Peyer's patch (tissue), 4 donors: ENCODE measurements around the gene HEATR3.

Experiments used
- CTCF ChIP-seq, 6 experiments: fragments of 450-650 bp in 4 of 6; fragments of 200-600 bp in 2 of 6; sonication (generic) in 1 of 6; IDR thresholded peaks; one replicate each; pipeline ENCODE4 v1.5.1; 2017 to 2019; ENCODE audit warnings: antibody characterized with exemption in 6 of 6, mild to moderate bottlenecking in 3 of 6, moderate library complexity in 1 of 6
- POLR2A ChIP-seq, 2 donors: fragments of 450-650 bp; IDR thresholded peaks; one replicate each; pipeline ENCODE4 v1.5.1; 2017; ENCODE audit warnings: antibody characterized with exemption in 2 of 2, mild to moderate bottlenecking in 2 of 2, moderate library complexity in 2 of 2

DNA sequence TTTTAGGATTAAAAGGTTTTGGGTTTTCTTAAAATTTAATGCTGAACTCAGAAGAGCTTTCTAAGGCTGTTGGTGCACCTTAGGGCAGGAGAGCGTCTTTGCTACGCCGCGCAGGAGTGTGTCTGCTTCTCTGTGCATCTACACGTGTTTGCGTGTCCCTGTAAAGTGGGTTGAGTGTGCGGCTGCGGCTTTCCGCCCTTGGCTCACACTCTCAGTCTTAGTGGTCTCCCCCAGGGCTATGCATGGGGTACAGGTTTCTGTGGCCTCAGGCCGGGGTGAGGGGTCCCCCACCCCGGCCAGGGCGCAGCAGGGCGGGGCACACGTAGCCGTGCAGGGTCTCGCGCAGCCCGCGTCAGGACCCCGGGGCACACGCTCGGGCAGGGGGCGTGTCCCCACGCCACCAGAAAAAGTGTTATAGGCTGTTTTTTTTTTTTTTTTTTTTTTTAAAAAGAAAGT lies 86.6 kb downstream of the HEATR3 start:
- TF ChIP-seq CTCF (IDR thresholded peaks at IDR 0.05): no peak
- TF ChIP-seq POLR2A (IDR thresholded peaks at IDR 0.05): peak in 1 of 2 donors; percentile 17
